Right cardiac atrium (tissue), 5 donors: Measurements from ENCODE around the gene DGKI. TPM values are rescaled to one million over a fixed set of nuclear protein-coding genes. Genes with fewer than 3 reads are reported as not detected.

Source experiments
- ATAC-seq, 2 donors: fragments of 200-7000 bp; cut with Tn5 transposase; one replicate each; pipeline versions ENCODE4 v1.8.0 to v1.9.1; 2020; ENCODE audit warnings: moderate library complexity in 2 of 2, mild to moderate bottlenecking in 1 of 2
- DNase-seq, 3 donors: peaks; one replicate each; pipeline ENCODE4 v3.0.0-alpha.2; 2020
- H3K27ac ChIP-seq: one replicate; pipeline ENCODE4 v1.5.1; 2013; ENCODE audit warnings: mild to moderate bottlenecking, low read length, control low read depth, moderate library complexity
- H3K27me3 ChIP-seq: one replicate; pipeline ENCODE4 v1.6.1; 2013; ENCODE audit not compliant: control insufficient read depth, insufficient read depth
- H3K4me1 ChIP-seq: one replicate; pipeline ENCODE4 v1.6.1; 2013; ENCODE audit warnings: low read length; ENCODE audit not compliant: control insufficient read depth, insufficient read depth
- H3K4me3 ChIP-seq: one replicate; pipeline ENCODE4 v1.5.1; 2013; ENCODE audit warnings: low read length, control low read depth
- H3K9me3 ChIP-seq: one replicate; pipeline ENCODE4 v1.6.1; 2013; ENCODE audit warnings: low read length; ENCODE audit not compliant: control insufficient read depth
- WGBS: extraction: QIAGEN DNeasy Blood & Tissue Kit; methylation state at CpG from one replicate; pipeline ENCODE4 v1.1.7; 2013; 5-methylcytosine and 5-hydroxymethylcytosine counted together
- intact Hi-C, 4 donors: fragments of 100-400 bp; cut with DNase I; formaldehyde crosslinking; loops; one replicate each; pipeline versions ENCODE4 v1.11.0 to v1.14.0; 2022 to 2023
- polyA plus RNA-seq: library from polyadenylated mRNA; stranded (reverse); fragments of 200-250 nt; gene quantifications from one replicate; pipeline ENCODE4 v1.2.3, GENCODE V29; 2013
- total RNA-seq, 4 donors: library from RNA; stranded (reverse); fragmentation: NEBNext Ultra II Directional; extraction: Animal tissue kit (Norgen Biotek cat#: 25700); gene quantifications; one replicate each; pipeline ENCODE4 v1.2.1, GENCODE V29; 2021
- donor health status: healthy with polysubstance abuse.
- donor health status: DM: no; HTN: yes; CAD: no.
- donor health status: DM: no; HTN: no; CAD: no.
- donor health status: DM: no; HTN: yes; CAD: no; lungs with severe emphysema.
- donor health status: DM: yes; HTN: yes; CAD: no.

DGKI gene
- total and polyA plus RNA-seq, 5 donors: 2.1 to 14.9 (median 7.7) TPM

DNA sequence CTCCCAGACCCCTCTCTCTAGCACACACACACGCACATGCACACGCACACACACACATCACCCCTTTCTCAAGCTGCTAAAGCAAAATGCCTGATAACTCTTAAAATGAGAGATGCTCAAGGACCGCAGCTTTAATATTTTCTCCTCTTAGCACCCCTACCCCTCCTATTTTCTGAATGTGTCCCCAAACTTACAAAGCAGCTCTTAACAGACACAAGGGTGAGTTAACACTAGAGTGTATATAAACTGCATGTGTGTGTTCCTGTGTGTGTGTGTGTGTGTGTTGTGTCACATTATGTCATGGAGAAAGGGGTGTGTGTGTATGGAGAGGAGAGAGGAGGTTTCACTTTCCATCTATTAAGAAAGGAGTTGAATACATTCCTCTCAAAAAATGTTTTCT is 504.5 kb downstream of the DGKI start:
- 67% methylated on average over 3 of the region's 3 CpGs for WGBS
- intact Hi-C loops: no loop called here
- Histone ChIP-seq H3K27me3 (no peaks in the 10 kb centered on the region), H3K27ac (no peak overlapping the region), H3K4me3 (peak overlapping the region; percentile 48), H3K4me1 (no peaks in the 10 kb centered on the region), H3K9me3 (no peaks in the 10 kb centered on the region)
- ATAC-seq (peak in 1 of 2 donors; percentile 43), DNase-seq (no peak)

DNA sequence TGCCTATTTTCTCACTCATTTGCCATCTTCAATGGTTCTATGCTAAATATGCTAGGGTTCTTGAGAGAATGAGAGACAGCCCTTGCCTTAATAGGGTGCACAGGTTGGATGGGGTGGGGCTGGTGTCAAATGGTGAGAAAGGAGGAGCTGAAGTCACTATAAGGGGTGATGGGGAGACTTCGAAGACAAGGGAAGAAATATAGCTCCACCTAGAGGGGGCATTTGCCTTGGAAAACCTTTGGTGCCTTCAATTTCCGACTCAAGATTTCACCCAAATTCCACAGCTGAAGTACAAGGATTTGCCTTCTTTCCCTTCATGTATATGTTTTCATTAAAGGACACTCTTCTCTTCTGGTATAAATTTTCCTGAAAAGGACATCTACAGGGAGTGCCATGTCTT is 508.9 kb downstream of the DGKI start:
- no peak for ATAC-seq
- Histone ChIP-seq H3K27me3 (no peaks in the 10 kb centered on the region), H3K4me1 (peaks cover 1% of the 10 kb centered on the region), H3K9me3 (no peaks in the 10 kb centered on the region), H3K27ac (no peak overlapping the region), H3K4me3 (no peak overlapping the region)
- 71% methylated on average over 2 of the region's 2 CpGs for WGBS
- no peak for DNase-seq
- intact Hi-C loops: no loop called here

GRCh38 chr7:137335814-137336213 is 511.0 kb downstream of the DGKI start:
- H3K9me3 ChIP-seq: no peaks in the 10 kb centered on the region
- no peak overlapping the region for H3K27ac ChIP-seq
- peaks cover 1% of the 10 kb centered on the region for H3K4me1 ChIP-seq
- no peak overlapping the region for H3K4me3 ChIP-seq
- intact Hi-C loops: no loop called here
- ATAC-seq (no peak), DNase-seq (no peak)
- WGBS: 93% methylated on average over 4 of the region's 4 CpGs
- no peaks in the 10 kb centered on the region for H3K27me3 ChIP-seq

- no peak for ATAC-seq
- 67% methylated on average over 8 of the region's 8 CpGs for WGBS
- H3K4me1 ChIP-seq: peaks cover 4% of the 10 kb centered on the region
These were observed 515.4 kb downstream of the DGKI start for GRCh38 chr7:137331378-137331777.

More at GRCh38 chr7:137331378-137331777, 515.4 kb downstream of the DGKI start:
- H3K27ac ChIP-seq: no peak overlapping the region
- no peak overlapping the region for H3K4me3 ChIP-seq
- no peak for DNase-seq
- intact Hi-C loops: no loop called here
- no peaks in the 10 kb centered on the region for H3K27me3 ChIP-seq
- H3K9me3 ChIP-seq: no peaks in the 10 kb centered on the region

Other genes starting within 250 kb of the DGKI start
- 10 to 100 TPM; 37.0 to 75.1 (median 39.8) TPM for gene CREB3L2, start 155.1 kb upstream of the DGKI start, total RNA-seq
- gene CREB3L2, start 155.1 kb upstream of the DGKI start, polyA plus RNA-seq: 10.7 TPM
- gene AKR1D1, start 229.5 kb upstream of the DGKI start, total RNA-seq: not detected
- not detected for gene AKR1D1, start 229.5 kb upstream of the DGKI start, polyA plus RNA-seq